HG03060 (cell line): ENCODE measurements around the gene XPR1.

Experiments used
- ATAC-seq: cut with Tn5 transposase; IDR thresholded peaks from one replicate; pipeline ENCODE4 v1.9.1; 2021; ENCODE audit warnings: low read depth, moderate number of reproducible peaks; ENCODE audit not compliant: unreplicated experiment

The XPR1 gene

DNA sequence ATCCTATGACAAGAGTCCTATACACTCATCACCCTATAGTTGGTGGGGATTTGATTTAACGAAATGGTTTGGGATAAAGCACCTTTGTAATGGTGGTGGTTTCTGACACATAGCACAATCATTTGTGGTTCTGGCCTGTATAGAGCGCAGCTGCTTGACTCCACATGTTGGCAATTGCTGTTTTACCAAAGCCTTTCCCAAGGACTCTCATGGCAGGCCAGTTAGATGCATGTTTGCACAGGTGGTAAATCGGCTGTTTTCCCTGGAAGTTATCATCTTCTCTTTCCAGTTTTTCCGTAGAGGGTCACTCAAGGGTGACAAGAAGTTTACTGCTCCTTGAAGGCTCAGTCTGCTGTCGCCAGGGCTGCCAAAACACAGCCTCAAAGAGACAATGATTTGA, 17.1 kb upstream of the XPR1 start:
- ATAC-seq: no peak

DNA sequence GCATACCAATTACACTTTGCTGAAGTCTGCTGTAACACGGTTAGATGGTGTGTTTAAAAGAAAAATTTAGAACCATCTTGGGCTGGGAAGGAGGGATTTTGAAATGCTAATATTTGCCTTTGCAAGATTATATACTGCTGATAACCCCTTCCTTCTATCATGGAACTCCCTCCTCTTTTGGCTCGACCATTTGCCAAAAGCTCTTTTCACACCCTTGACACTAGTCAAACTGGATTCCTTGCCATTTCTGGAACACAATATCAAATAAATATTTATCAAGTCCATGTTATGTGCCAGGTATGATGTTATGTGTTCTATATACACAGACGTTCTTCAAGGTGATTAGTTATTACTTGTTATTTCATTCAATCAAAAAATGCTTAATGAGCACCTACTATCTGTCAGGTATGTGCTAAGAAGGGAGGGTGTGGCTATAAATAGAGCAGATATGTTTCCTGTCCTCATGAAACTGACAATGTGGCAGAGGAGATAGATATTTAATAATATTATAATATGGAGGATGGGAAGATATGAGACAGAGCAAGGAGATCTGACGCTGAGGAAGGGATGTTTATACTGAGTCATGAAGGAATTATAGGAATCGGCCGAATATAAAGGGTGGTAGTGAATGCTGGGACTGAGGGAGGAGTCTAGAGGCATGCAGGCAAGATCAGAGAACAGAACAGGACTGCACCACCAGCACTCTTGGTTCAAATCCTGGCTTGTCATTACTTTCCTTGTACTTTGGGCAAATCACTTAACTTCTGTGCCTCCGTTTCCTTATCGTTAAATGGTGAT, 16.1 kb upstream of the XPR1 start:
- no peak for ATAC-seq

- ATAC-seq: no peak
Observed at GRCh38 chr1:180616439-180616838, 15.4 kb upstream of the XPR1 start.

DNA sequence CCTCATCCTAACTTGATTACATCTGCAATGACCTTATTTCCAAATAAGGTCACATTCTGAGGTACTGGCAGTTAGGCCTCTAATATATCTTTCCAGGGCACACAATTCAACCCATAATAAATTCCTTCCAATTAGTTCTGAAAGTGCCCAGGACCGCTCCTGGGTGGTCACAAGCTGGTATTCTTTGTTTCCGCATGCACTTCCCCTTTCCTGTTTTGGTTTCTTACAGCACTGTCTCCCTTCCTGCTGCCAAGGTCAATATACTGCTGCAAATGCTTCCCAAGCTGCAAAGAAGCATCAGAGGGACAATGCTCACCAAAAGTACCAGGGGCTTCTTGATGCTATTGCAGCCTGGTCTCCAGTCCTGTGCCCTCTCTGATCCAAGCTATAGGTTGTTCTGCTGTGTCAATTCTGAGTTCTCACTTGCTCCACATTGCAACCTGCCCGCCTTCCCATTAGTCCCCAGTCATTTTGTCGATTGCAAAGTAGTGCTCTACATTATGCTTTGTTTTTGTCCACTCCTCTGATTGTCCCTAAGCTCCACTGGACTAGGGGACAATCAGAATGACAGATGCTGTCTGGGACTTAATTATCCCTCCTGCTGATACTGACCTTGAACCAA, 13.9 kb upstream of the XPR1 start:
- no peak for ATAC-seq

DNA sequence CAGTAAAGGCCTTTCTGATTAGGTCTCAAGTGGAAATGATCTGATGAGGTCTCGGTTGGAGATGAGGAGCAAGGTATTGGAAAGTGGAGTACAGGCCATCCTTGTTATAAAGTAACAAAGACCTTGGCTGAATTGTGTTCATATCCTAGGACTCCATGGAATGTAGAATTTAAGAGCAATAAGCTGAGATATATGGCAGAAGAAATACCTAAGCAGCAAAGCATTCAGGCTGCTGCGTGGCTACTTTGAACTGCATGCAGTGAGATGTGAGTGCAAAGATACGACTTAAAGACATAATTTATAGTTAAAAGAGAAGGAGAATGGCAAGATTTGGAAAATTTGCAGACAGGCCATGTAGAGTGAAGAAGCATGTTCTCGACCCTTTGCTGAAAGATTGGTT, 11.2 kb upstream of the XPR1 start:
- no peak for ATAC-seq

DNA sequence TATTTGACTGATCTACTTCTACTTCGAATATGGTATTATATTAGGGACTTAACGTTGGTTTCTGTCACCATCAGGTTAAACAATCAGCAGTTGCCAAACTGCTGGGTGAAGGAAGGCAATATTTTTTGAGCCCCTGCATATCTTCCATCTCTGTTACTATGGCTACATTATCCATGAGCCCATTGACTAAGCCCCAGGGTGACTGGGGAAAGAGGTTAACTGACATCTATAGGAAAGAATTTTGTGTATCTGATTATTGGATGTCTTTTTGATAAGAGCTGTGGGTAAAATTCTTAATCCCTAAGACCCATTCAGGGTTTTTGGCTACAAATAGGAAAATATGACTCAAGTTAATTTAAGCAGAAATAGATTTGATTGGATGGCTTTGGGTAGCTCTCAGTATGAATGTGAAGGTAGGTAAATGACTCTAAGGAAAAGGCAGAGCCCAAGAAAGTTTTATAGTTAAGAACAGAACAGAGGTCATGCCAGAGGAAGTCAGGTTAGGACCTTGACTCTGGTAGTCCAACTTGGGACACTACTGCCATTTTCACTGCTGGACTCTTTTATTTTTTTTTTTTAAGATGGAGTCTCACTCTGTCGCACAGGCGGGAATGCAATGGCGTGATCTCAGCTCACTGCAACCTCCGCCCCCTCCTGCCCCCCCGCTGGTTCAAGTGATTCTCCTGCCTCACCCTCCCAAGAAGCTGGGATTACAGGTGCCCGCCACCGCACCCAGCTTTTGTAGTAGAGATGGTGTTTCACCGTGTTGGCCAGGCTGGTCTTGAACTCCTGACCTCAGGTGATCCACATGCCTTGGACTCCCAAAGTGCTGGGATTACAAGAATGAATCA, 8.9 kb upstream of the XPR1 start:
- ATAC-seq: no peak

DNA sequence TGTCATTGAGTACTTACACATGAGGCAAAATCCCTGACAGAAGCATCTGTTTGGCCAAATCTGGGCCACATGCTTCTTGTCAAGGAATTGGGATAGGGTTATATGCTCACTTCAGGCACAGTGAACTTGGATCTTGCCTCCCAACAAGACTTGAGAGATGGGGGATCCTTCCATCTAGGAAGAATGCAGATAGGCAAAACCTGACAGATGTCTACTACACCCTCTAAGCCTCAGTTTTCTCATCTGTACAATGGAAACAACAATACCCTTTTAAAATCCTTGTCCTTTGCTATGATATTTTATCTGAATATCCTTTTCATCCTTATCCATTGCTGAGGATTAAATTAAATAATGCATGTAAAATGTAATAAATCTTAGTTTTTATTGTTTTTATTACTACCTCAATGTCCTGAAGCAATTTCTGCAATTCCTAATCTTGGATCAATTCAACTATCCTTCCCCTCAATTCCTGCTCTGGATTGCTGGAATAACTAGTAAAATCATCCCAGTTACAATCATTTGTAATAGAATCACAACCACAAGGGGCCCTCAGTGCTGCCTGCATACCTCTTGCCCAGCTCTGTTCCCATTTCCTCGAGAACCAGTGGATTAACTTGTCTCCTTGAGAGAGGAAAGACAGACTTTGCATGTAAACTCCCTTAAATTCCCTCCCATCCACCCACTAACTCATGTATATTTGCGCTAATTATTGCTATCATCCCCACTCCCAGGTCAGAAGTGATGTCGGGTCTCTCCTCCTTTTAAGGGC, 8.1 kb upstream of the XPR1 start:
- no peak for ATAC-seq

DNA sequence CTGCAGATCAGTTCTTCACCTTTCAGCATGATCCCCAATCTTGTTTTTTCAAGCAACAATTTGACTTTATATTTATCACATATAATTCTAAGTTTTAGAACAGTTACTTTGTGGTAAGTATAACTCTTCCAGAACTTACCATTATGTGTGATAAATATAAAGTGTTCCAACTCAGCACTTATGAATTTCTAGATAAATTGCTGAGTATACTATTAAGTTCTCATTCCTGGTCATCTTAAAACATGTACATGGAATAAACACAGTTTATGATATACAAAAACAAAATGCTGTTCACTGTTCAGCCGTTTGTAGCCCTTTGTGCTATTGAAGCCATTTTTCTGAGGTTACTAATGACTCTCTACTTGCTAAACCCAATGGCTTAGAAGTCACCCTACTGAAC, 5.1 kb upstream of the XPR1 start:
- ATAC-seq: no peak

- ATAC-seq: no peak
Observed at GRCh38 chr1:180627411-180627810, 4.4 kb upstream of the XPR1 start.

DNA sequence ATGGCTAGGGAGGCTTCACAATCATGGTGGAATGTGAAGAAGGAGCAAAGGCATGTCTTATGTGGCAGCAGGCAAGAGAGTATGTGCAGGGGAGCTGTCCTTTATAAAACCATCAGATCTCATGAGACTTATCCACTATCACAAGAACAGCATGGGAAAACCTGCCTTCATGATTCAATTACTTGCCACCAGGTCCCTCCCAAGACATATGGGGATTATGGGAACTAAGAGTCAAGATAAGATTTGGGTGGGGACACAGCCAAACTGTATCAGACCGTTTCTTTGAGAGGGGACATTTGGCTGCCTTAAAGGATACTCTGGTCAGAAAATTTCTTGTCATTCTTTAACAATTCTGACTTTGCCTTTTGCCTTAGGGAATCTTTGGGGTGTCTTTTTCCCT, 3.2 kb upstream of the XPR1 start:
- no peak for ATAC-seq

DNA sequence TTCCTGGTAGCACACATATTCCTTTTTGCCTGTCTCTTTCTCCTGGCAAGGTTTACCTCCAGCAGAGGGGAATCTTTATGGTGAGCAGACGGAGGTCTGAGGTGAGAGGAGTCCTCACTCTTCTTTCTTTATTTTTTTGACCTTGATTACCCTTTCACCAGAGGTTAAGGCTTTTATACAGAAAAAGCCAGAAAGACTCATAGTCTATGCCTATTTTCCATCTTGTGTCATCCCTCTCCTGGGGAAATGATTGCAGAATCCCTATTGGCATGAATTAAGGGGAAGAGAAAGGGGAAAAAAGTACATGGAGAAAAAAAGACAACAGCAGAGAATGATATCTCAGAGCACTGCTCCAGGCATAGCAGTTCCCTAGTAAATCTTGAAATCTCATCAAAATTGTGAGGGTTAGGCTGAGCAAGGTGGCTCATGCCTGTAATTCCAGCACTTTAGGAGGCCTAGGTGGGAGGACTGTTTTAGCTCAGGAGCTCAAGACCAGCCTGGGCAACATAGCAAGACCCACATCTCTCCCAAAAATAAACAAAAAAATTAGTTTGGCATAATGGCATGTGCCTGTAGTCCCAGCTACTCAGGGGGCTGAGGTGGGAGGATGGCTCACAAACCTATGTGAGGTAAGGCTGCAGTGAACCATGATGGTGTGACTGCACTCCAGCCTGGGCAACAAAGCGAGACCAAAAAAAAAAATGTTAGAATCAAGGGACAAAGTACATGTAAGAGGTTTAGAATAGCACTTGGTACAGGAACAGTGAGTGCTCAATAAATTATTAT, 1.2 kb upstream of the XPR1 start:
- ATAC-seq: no peak

- no peak for ATAC-seq
Observed at GRCh38 chr1:180631194-180631765, 542 bp upstream of the XPR1 start.

DNA sequence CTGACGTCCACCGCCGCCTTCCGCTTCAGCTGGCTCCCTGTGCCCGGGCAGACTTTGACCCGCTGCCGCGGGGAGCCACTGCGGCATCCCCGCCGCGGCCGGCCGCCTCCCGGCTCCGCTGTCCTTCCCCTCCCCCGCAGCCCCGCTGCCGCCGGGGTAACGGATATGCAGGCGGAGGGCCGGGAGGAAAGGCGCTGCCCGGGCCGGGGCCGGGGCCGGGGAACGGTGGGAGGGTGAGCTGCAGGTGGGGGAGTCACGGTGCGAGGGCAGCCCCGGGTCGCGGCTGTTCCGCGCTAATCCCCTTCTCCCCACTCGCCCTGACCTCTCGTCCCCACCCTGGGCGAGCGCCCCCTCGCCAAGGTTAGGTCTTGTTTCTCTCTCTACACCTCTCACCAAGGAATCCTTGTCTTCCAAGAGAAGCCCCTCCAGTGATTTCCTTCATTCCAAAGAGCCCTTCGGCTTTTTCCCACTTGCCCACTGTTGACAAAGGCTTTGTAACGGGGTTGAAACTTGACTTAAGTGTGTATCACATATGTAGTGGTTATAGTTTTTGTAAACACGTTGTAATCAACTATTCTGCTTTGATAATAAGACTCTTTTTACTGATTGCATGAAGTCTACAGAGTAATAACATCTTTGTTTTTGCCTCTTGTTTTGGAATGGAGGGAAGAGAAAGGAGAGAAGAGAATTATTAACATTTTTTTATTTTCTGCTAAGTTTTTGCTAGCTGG, 669 bp downstream of the XPR1 start:
- ATAC-seq: peak; percentile 11

DNA sequence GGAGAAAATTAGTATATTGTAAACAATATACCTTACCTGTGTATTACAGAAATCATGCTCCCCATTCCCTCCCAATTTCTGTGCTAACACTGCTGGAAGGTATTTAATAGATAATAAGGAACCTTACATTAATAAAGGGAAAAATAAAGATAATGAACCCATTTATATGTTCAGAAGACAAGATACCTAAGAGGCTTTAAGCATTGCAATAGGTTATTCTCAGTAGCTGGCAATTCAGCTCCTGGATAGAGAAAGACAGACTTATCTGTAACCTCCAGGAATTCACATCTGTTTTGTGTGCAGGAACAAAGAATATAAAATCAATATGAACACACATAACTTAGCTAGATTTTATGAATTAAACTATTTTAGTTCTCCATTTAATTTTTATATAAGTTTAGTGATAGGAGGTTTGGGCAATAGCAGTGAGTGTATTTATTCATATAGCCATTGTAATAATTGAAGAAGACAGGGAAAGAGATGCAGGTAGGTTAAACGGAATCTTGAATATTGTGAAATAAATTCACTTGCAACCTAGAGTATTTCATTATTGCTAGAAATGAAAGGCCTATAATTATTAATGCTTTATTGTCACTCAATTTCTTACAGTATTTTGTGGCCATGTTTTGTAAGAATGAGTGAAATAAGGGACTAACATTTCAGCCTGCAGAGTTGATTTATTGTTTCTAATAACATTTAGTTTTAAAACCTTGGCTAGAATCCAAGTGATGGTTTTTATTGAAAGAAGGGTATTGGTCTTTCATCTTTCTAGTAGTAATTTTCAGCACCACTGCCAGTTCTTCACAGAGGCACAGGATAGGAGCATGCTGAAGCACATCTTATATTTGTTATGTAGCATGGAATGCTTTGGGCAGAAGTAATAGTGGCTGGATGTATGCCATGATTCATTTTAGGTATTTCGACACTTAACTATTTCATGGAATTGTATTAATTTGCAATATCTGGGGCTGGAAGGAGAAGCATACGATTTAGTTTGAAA, 1.5 kb downstream of the XPR1 start:
- ATAC-seq: no peak

DNA sequence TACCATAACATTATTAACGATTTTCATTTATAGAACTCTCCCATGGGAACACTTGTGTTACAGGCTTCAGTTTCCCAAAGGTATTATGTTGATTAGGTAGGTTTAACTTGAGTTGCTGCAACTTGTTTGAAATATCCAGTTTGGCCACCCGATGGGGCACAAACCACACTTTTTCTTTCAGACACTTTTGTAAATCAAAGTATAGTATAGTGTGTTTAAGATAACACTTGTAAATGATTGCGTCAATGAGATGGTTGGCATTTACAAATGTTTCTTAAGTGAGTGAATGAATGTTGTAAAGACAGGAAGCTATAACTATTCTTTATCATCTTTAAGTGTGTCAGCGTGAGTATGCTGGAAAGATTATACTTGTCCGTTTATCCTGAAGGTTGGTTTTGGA, 4.3 kb downstream of the XPR1 start:
- no peak for ATAC-seq

GRCh38 chr1:180639871-180640270, 8.0 kb downstream of the XPR1 start:
- ATAC-seq: no peak

DNA sequence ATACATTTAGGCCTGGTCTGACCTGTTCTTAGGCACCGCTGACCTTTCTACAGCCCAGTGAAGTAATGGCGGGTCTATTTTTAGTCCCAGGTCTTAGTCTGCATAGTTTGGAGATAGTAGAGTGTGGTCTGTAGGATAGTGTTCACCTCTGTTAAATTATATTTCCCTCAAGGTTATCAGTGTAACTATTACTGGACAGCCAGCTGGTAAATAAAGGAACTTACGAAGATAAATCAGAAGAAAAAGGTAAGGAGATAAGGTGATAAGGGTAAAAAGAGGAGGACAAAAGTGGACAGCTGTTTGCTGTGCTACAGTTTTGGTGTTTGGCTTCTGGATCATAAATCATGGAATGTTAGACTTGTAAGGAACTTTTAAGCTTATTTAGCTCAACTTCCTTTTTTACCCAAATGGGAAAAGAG, 8.7 kb downstream of the XPR1 start:
- no peak for ATAC-seq

DNA sequence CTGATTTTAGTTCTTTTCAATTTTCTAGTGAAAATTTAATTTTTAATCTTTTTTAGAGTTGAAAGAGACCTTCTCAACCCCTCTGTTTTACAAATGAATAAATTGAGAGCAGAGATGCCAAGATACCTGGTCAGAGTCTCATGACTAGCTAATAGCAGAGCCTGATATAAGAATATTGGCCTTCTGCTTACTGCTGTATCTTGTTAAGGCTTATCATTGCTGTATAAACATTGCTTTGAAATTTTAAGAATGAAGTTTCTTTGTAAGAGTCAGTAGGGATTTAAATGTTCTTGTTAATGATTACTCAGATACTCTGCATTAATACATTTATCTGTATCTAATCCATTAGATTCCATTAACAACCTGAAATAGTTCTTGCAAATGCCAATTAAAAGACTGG, 9.8 kb downstream of the XPR1 start:
- no peak for ATAC-seq
